MM.1S (cell line): Measurements from ENCODE around the gene FCHSD2.

Source experiments
- EZH2 ChIP-seq: fragments of 300-600 bp; sonication (generic); optimal IDR thresholded peaks from 2 replicates; pipeline ENCODE3; 2017; ENCODE audit warnings: low read depth, mild to moderate bottlenecking, antibody characterized with exemption, low read length, mixed read lengths
- EZH2phosphoT487 ChIP-seq: fragments of 300-600 bp; sonication (generic); IDR thresholded peaks from 2 replicates; pipeline ENCODE4 v1.6.1; 2018; ENCODE audit warnings: antibody characterized with exemption, low read length
- TF ChIP-seq, protein P1 (sequence below): fragments of 300-600 bp; sonication (generic); IDR thresholded peaks from 2 replicates; pipeline ENCODE4 v1.5.1; 2016; ENCODE audit warnings: antibody characterized with exemption, low read length, mixed read lengths

DNA sequence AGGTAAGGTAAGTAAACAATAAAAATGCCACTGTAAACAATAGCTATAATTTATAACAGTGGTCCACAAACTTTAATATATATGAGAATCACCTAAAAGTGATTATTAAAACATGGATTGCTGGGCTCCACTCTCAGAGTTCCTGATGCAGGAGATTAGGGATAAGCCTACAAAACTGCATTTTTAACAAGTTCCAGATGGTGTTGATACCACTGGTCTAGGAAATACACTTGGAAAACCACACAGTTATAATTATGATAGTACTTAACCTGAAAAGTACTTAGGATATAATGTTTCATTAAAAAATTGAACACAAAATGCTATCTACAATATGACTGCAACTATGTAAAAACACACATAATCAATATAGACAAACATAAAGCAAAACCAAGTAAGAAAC, 20.4 kb downstream of the FCHSD2 start:
- TF ChIP-seq, protein P1, sequence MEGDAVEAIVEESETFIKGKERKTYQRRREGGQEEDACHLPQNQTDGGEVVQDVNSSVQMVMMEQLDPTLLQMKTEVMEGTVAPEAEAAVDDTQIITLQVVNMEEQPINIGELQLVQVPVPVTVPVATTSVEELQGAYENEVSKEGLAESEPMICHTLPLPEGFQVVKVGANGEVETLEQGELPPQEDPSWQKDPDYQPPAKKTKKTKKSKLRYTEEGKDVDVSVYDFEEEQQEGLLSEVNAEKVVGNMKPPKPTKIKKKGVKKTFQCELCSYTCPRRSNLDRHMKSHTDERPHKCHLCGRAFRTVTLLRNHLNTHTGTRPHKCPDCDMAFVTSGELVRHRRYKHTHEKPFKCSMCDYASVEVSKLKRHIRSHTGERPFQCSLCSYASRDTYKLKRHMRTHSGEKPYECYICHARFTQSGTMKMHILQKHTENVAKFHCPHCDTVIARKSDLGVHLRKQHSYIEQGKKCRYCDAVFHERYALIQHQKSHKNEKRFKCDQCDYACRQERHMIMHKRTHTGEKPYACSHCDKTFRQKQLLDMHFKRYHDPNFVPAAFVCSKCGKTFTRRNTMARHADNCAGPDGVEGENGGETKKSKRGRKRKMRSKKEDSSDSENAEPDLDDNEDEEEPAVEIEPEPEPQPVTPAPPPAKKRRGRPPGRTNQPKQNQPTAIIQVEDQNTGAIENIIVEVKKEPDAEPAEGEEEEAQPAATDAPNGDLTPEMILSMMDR, result no peak
- TF ChIP-seq EZH2phosphoT487 (no peak), EZH2 (no peak)
